ENCODE data around the gene COX7A2. TPM values are rescaled to one million over a fixed set of nuclear protein-coding genes. Genes with fewer than 3 reads are reported as not detected.
A peak's percentile ranks its signal among the peaks of the same experiment; 100 is the strongest.

The COX7A2 gene
- total and polyA plus RNA-seq, 2 of the 4 experiments (the other 2 are of a cell fraction): 174 to 776 TPM

DNA sequence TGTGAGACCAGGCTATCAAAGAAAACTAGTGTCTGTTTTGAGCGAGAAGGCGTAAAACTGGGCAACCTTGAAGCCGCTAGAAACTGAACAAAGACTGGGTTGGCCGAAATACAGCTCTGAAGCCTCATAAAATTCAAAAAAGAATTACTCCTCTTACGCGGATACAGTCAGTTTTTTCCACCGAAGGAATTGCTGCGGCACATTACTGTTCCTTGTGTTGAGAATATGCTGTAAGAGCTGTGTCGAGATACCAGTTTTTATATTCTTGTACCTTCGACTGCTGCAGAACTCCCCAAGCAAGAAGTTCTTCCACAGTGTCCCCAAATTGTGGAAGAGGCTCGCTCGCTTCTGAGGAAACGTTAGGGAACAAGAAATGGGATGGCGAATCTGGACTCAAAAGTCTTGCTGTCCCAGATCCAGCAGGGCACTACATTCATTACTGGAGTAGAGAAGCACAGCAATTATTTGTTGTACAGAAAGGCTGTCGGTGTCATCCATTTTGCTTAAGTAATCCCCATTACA, 523 bp upstream of the COX7A2 start:
- Histone ChIP-seq H4K91ac (ENCODE audit: insufficient read depth, low read depth, low read length) (peak overlapping the region; percentile 80), H3K9ac (ENCODE audit: low read depth, low read length) (peak overlapping the region; percentile 76), H3K27ac (ENCODE audit: insufficient read depth, low read length) (peak overlapping the region; percentile 70), H3K4me3 (ENCODE audit: insufficient read depth, low read depth, low read length) (peak overlapping the region; percentile 81), H2AK5ac (ENCODE audit: low read depth, low read length) (peak overlapping the region; percentile 41; the same call in 1 of the 2 replicates), H3K4me2 (ENCODE audit: low read depth, low read length) (peak overlapping the region; percentile 80), H2BK15ac (ENCODE audit: low read depth, low read length) (no peak overlapping the region), H2AK9ac (replicated peaks; ENCODE audit: low read depth, low read length, poor library complexity) (peak overlapping the region; percentile 33), H3K9me3 (ENCODE audit: control insufficient read depth, insufficient read depth, low read length) (no peaks in the 10 kb centered on the region), H2AFZ (replicated peaks; ENCODE audit: low read length, poor library complexity) (peak overlapping the region; percentile 92), H3K4ac (ENCODE audit: low read depth, low read length) (peak overlapping the region; percentile 79), H3K18ac (ENCODE audit: low read depth, low read length) (peak overlapping the region; percentile 58; the same call in 1 of the 2 replicates), H3K36me3 (ENCODE audit: control insufficient read depth, insufficient read depth, low read length) (peaks cover 3% of the 10 kb centered on the region), H2BK120ac (ENCODE audit: low read depth, low read length) (peak overlapping the region; percentile 41; the same call in 1 of the 2 replicates), H2BK20ac (ENCODE audit: low read depth, low read length) (no peak overlapping the region), H4K20me1 (ENCODE audit: insufficient read depth, low read length) (no peaks in the 10 kb centered on the region; the same call in 1 of the 2 replicates), H3K4me1 (ENCODE audit: control insufficient read depth, insufficient read depth, low read length) (no peaks in the 10 kb centered on the region), H3K23ac (ENCODE audit: low read depth, low read length) (peak overlapping the region; percentile 84), H3K14ac (replicated peaks; ENCODE audit: low read depth, low read length) (peak overlapping the region; percentile 90), H3K9me1 (ENCODE audit: insufficient read depth, low read length) (no peaks in the 10 kb centered on the region), H3K79me1 (ENCODE audit: low read depth in 1 of 2, low read length in 2 of 2) (peaks cover 6 to 8% of the 10 kb centered on the region in 2 experiments; a peak in 3 of 4 replicates), H3K56ac (ENCODE audit: extremely low read depth, insufficient read depth, low read length) (peak overlapping the region; percentile 80), H3K27me3 (ENCODE audit: control insufficient read depth, insufficient read depth, low read length) (no peaks in the 10 kb centered on the region), H4K5ac (ENCODE audit: low read depth, low read length) (peak overlapping the region; percentile 78), H2BK5ac (ENCODE audit: low read depth, low read length, poor library complexity, severe bottlenecking) (peak overlapping the region; percentile 81), H4K8ac (ENCODE audit: low read depth in 2 of 2, low read length in 2 of 2) (peak overlapping the region; percentile 81 to 96)
- in situ Hi-C loops (cut with MboI; ENCODE audit: low sequenced_read_pairs): no loop called here
- ChIA-PET POLR2A (ENCODE audit: unreplicated experiment) (no interaction called here), CTCF (no interaction called here)
- intact Hi-C loops (cut with micrococcal nuclease): no loop called here
- TF ChIP-seq FOS (IDR thresholded peaks at IDR 0.05; ENCODE audit: low read depth, low read length) (no peak), RCOR1 (IDR thresholded peaks at IDR 0.05; ENCODE audit: insufficient replicate concordance, low read length) (no peak), SMC3 (IDR thresholded peaks at IDR 0.05; ENCODE audit: low read depth, low read length) (no peak), CHD1 (IDR thresholded peaks at IDR 0.05; ENCODE audit: low read depth, low read length) (no peak), BHLHE40 (IDR thresholded peaks at IDR 0.05; ENCODE audit: low read depth, low read length) (no peak), MAZ (IDR thresholded peaks at IDR 0.05; ENCODE audit: borderline replicate concordance, low read depth, low read length) (no peak), MXI1 (IDR thresholded peaks at IDR 0.05; ENCODE audit: borderline replicate concordance, low read depth, low read length) (no peak), RFX5 (IDR thresholded peaks at IDR 0.05; ENCODE audit: low read depth, low read length) (no peak), CEBPB (IDR thresholded peaks at IDR 0.05; ENCODE audit: low read depth, low read length) (no peak), MAFK (IDR thresholded peaks at IDR 0.05; ENCODE audit: low read depth, low read length) (no peak)
- TF ChIP-seq, protein P1, sequence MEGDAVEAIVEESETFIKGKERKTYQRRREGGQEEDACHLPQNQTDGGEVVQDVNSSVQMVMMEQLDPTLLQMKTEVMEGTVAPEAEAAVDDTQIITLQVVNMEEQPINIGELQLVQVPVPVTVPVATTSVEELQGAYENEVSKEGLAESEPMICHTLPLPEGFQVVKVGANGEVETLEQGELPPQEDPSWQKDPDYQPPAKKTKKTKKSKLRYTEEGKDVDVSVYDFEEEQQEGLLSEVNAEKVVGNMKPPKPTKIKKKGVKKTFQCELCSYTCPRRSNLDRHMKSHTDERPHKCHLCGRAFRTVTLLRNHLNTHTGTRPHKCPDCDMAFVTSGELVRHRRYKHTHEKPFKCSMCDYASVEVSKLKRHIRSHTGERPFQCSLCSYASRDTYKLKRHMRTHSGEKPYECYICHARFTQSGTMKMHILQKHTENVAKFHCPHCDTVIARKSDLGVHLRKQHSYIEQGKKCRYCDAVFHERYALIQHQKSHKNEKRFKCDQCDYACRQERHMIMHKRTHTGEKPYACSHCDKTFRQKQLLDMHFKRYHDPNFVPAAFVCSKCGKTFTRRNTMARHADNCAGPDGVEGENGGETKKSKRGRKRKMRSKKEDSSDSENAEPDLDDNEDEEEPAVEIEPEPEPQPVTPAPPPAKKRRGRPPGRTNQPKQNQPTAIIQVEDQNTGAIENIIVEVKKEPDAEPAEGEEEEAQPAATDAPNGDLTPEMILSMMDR (conservative IDR thresholded peaks at IDR 0.05; ENCODE audit: low read depth, low read length): no peak
- ATAC-seq (ENCODE audit: low read depth): peak; percentile 25
- BruUV-seq (replicated peaks): no TSS peak
- dilution Hi-C loops (cut with HindIII; ENCODE audit: low sequenced_read_pairs, unreplicated experiment): no loop called here
- 20% methylated on average over 2 of the region's 15 CpGs; no CpG with 5 or more reads in 1 of the 2 experiments for WGBS, 2 experiments (ENCODE audit: extremely low coverage in 2 of 2, insufficient read length in 1 of 2)
- DNase-seq: peak; percentile 12
